GM21390 (cell line): ENCODE data around the gene TEDC2.

Source experiments
- ATAC-seq: cut with Tn5 transposase; IDR thresholded peaks from one replicate; pipeline ENCODE4 v1.9.1; 2021; ENCODE audit not compliant: unreplicated experiment

Gene TEDC2

DNA sequence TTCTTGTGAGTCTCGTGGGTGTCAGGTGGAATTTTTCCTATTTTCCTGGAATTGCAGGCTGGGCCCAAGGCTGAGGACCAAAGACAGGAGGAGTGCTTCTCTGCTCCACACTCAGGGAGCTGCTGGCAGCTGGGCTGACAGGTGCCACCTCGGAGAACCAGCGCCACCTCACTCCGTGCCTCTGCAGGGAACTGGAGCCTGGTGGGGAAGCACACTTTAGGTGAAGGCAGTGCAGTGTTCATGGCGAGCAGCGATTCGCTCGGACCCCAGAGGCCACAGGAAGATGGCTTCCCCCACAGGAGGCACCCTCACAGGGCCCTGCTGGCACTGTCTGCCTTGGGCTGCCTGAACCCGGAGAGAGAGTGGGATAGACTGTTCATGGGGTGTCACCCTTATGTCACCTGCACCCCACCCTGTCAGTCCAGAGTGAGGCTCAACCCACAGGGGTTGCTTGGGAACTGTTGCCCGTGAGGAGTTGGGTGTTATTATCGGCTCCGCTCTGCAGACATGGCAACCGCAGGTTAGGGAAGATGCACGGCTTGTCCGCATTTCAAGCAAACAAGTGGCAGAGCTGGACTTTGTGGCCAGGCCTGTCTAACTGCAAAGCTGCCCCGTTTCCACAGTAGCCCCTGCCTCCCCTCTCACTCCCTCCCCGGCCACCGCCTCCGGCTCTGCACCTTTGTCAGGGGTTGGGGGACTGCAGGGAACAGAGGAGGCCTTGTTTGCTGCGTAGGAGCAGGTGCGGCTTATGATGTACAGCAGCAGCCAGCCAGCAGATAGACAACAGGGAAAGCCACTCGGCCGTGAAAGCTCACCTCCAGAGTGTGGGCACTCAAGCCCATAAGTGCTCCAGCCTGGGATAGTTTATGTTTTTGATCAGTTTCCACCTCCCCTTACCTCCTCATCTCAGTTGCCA lies 30.5 kb downstream of the TEDC2 start:
- ATAC-seq, result no peak

DNA sequence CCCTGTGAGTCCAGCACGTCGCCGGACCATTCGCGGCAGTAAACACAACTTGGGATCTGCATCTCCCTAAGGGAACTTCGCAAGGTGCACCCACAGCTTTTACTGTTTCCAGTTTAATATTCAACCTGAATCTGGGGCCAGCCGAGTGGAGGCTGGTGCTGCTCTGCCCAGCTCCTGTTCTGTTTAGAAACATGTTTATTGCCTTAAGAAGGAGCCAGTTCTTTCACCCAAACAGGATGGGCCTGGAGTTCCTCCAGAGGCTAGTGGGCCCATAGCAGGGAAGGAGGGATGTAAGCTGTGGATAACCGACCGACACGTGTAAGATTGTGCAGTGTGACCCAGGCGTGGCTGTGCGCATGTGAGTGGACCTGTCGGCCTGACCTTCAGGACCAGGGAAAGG lies 32.4 kb downstream of the TEDC2 start:
- ATAC-seq, result no peak

DNA sequence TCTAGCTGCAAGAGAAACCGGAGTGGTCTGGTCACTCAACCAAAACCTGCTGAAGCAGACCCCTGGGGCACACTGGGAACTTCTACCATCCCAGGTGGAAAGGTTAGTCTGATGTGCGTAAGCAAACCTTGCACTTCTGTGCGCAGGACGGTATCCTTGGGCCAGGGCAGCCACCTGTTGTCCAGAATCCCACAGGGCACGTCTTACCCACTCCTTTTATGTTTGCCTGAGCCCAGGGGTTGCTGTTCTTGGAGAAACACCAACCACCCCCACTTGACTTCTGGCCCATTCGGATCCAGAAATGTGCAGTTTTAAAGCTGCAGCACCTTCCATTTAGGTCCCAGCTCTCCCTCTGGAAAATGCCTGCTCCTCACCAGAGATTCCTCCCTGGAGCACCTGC lies 33.7 kb downstream of the TEDC2 start:
- ATAC-seq, result no peak

DNA sequence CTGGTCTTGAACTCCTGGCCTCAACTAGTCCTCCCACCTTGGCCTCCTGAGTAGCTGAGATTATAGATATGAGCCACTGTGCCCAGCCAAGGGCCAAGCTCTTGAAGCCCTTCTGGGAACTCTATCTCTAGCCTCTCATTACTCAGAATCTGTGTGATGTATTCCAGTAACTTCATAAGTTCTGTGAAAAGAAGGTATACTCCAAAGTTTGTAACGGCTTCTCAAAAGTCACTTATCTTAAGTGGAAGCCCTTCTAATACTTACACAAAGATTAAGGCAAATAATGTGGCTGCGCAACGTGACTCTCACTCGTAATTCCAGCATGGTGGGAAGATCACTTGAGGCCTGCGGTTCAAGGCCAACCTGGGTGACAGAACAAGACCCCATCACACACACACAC lies 34.7 kb downstream of the TEDC2 start:
- ATAC-seq, result no peak

DNA sequence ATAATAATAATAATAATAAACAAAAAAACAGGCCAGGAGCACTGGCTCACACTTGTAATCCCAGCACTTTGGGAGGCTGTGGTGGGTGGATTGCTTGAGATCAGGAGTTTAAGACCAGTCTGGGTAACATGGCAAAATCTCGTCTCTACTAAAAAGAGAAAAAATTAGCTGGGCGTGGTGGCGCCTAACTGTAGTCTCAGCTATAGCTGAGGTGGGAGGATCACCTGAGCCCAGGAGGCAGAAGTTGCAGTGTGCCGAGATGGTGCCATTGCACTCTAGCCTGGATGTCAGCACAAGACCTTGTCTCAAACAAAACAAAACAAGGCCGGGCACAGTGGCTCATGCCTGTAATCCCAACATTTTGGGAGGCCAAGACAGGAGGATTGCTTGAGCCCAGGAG lies 35.1 kb downstream of the TEDC2 start:
- ATAC-seq, result no peak

DNA sequence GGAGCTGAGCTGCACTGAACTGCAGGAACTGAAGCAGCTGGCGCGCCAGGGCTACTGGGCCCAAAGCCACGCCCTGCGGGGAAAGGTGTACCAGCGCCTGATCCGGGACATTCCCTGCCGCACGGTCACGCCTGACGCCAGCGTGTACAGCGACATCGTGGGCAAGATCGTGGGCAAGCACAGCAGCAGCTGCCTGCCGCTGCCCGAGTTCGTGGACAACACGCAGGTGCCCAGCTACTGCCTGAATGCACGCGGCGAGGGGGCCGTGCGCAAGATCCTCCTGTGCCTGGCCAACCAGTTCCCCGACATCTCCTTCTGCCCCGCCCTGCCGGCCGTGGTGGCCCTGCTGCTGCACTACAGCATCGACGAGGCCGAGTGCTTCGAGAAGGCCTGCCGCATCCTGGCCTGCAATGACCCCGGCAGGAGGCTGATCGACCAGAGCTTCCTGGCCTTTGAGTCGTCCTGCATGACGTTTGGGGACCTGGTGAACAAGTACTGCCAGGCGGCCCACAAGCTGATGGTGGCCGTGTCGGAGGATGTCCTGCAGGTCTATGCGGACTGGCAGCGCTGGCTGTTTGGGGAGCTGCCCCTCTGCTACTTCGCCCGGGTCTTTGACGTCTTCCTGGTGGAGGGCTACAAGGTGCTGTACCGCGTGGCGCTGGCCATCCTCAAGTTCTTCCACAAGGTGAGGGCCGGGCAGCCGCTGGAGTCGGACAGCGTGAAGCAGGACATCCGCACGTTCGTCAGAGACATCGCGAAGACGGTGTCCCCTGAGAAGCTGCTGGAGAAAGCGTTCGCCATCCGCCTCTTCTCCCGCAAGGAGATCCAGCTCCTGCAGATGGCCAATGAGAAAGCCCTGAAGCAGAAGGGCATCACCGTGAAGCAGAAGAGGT lies 36.6 kb downstream of the TEDC2 start:
- no peak for ATAC-seq

DNA sequence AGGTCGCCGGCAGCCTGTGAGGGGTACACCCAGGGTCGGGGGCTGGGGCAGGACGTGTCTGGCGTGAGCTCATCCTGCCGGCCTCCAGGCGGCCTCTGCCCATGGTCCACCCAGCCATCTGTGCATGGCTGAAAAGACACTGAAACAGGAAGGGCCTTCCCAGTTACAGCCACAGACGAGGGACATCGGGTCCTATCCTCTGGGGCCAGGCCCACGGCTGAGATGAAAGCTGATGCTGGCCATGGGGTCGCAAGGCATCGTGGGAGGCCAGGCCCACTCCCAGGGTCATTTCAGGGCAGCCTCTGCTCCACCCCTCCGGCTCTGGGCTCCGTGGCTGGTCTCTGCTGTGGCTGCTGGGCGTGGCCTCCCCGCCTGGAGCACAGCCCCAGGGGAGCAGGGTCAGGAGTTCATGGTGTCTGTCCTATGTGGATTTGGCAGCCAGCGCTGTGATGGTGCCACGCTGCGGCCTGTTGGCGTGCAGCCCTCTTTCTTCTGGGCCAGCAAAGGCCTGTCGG lies 37.3 kb downstream of the TEDC2 start:
- no peak for ATAC-seq

DNA sequence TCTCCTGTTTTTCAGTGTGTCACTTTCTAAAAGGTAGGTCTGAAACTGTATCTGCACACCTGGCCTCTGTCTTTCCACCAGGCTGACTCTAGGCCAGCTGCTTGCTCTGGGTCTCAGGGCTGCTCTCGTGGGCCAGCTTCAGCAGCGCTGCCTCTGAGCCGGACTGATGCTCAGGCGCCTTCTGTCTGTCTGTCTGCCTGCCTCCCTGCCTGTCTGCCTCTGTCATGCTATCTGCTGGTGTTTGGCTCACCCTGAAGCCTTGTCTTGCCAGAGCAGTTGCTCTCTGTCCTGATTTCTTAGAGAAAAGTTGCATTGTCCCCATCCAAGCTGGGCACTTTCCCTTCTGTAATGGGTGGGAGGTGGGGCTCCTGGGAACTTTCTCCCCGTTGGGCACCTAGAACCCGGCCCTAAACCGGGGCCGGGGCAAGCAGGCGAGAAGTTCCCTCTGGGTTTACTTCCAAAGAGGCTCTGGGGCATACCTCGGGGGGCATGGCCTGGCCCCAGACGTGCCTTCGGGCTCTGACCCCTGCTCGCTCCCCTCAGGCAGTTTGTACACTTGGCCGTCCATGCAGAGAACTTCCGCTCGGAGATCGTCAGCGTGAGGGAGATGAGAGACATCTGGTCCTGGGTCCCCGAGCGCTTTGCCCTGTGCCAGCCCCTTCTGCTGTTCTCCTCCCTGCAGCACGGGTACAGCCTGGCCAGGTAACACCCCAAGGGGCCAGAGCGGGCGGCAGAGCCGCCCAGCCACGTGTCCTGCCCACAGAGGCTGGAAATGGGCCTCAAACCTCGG lies 38.0 kb downstream of the TEDC2 start:
- ATAC-seq, result no peak

DNA sequence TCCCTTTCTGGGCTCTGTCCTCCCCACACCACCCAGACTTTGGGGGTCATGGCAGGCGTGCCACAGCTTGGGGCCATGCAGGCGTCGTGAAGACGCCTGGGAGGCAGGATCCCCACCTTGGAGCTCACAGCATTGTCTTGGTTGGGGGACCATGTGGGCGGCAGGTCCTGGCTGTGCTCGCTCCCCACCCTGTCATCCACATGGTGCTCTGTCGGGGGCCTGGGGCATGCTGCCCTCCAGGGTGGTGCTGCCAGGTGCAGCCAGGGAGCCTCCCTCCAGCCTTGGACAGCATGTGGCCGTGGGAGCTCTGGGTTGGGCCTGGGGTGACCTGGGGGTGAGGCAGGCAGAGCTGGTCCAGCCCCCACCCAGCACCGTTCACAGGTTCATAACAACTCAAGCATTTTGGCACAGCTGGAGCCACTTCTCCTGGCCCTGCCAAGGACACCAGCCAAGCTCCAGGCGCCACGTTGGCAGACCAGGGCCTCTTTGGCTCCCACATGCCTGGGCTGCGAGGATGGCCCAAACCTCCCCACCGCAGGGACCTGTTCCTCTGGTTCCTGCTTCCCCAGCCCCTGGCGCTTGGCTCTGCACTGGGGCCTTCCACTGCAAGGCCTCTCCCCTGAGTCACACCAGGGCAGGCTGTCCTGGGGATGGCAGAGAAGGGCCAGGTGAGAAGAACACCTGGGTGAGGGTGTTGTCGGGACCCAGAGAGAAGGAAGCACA lies 38.8 kb downstream of the TEDC2 start:
- ATAC-seq, result no peak

DNA sequence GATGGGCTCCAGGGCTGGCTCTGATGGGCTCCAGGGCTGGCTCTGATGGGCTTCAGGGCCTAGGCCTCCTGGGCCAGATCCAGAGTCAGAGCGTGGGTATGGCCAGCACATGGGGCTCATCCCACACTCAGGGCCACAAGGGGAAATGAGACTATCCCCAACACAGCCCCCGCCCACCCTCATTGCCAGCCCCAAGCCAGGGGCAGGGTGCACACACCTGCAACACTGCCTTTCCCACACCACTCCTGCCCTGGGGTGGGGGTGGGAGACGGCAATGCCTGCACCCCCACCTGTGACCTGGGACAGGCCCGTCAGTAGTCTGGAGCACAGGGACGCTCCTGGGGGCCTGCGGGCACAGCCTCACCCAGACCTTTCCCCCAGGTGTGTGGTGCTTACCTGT lies 39.5 kb downstream of the TEDC2 start:
- no peak for ATAC-seq

DNA sequence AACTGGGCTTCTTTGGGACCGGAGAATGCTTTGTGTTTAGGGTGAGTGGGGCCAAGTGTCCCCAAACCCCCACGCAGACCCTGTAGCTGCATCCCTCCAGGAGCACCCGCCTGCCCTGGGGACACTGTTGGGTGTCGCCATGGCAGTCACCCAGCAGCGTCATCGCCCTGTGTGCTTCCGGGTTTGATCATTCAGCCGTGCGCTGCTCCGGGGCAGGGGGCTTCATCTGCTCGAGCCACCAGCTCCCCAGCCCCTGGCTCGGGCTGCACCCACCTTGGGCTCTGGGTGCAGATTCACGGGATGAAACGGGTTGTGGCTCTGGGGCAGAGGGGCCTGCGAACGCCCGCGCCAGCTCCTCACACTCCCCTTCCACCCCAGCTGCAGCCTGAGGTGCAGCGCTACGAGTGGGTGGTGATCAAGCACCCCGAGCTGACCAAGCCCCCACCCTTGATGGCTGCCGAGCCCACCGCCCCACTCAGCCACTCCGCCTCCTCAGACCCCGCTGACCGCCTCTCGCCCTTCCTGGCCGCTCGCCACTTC lies 40.1 kb downstream of the TEDC2 start:
- ATAC-seq, result no peak

DNA sequence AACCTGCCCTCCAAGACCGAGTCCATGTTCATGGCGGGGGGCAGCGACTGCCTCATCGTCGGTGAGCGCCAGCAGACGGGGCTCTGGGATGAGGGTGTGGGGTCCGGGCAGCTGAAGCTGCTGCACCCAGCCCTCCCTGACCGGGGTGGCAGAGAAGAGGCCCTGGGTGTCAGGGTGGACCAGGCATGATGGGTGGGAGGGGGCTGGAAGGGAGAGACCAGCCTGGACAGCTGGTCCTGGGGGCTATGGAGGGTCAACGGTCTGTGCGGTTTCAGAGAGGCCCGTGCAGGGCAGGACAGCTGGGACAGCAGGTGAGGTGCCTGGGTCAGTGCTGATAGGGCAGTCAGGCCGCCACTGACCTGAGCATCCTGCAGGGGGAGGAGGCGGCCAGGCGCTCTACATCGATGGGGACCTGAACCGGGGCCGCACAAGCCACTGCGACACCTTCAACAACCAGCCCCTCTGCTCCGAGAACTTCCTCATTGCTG lies 40.6 kb downstream of the TEDC2 start:
- ATAC-seq, result no peak

DNA sequence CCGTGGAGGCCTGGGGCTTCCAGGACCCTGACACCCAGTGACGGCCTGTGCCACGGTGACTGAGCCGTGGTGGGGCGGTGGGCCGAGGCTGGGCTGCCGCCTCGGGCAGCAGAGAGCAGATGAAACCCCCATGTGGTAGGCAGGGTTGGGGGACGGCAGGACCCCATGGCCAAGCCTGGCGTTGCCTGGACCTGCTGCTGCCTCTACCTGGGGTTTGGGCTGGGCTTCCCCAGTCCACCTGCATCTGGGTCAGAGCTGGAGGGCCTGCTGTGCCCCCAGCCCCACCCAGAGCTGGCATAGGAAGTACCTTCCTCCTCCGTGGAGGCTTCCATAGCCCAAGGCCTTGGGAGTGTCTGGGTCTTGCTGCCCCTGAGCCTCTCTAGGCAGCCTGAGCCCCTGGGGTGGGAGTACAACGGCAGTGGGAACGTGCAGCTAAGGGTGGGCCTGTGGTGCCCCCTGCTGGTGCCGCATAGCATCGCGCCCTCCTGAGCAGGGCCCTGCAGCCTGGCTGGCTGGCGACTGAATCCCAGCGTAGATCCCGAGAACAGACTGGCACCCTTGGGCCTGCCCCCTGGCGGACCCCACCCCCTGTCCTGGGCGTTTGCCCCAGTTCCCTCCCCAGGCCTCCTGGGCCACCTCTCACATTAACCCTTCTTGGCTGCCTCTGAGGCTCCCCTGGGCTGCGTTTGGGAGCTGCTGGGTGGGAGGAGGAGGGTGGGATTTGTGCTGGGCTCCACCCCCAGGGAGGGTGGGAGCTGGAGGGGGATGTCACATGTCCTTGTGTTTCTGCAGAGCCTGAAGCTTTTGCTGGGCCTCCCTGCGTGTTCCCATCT lies 41.2 kb downstream of the TEDC2 start:
- ATAC-seq, result no peak

DNA sequence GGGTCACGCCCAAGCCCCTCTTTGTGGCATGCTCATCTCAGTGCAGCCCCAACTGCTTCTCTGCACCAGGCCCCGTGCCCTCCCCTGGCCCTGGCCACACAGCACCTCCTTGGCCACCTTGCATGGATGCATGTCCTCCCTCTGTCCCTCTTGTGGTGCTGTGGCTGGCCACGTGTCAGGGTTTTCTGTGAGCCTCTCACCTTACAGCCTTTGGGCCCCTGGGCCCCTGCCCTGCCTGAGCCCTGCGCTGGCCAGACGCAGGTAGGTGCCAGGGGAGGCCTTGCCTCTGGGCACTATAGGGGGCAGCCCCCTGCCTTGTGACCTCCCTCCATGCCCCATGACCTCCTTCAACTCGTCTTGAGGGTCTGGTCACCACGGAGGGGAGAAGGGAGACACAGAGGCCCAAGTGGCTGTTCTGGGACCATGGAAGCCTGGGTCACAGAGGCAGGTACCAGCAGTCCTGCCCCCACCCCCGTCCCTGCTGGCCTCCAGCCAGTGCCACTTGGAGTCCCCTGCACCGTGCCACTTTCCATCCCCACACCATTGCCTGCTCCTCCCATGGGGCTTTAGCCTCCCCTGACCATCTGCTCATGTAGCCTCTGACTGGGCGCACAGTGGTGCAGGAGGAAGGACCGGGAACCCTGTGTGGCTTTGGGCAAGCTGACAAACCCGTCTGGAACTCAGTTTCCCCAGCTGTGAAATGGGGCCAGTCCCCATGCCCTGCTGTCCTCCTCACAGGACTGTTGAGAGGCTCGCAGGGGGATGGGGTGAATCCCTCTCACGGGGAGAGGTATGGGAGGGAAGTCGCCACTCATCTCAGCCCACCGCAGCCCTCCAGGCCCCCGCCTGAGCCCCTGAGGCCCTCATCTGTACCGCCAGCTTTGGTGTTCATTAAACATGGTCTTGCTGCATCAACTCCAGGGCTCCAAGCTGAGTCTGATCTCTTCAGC lies 42.3 kb downstream of the TEDC2 start:
- ATAC-seq, result no peak

DNA sequence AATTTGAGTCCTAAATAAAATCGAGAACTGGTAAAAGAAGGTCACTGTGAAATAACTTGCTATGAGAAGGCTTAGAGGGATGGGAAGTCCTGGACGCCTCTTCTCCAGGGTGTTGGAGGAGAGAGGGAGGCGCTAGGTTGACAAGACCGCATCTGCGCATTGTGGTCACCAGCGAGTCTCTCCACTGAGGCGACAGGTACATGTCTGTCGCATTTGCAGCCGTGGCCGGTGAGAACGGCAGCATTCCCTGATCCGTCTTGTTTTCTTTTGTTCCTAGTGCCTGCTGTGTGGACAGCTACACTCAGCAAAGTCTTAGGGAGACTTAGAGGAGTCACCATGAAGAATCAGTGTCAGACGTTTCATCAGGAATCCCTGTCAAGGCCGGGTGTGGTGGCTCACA lies 45.8 kb downstream of the TEDC2 start:
- ATAC-seq, result no peak

DNA sequence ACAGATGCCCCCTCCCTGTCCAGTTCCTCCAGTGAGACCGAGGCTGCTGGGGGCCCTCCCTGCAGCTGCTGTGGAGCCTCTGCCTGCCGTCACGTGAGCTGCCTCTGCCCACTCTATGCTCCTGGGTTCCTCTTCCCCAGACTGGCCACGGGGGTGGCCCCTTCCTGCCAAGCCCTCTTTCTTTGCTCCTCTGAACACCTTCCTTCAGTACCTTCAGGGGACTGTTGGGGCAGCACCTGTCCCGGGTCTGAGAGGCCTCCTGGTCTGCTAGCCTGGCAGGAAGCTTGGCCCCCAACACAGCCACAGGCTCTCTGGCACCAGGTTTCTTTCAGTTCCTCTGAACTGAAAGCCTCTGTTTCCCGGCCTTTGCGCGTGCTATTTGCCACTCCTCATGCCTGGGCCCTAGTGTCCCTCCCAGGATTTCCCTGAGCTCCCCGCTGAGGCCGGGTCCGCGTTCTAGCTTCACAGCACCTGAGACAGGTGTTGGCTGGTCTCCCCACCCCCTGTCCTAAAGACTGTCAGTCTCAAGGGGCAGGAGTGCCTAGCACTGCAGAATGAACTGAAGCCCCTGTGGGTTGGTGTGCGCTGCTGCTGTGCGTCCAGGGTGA lies 47.2 kb downstream of the TEDC2 start:
- ATAC-seq, result no peak

DNA sequence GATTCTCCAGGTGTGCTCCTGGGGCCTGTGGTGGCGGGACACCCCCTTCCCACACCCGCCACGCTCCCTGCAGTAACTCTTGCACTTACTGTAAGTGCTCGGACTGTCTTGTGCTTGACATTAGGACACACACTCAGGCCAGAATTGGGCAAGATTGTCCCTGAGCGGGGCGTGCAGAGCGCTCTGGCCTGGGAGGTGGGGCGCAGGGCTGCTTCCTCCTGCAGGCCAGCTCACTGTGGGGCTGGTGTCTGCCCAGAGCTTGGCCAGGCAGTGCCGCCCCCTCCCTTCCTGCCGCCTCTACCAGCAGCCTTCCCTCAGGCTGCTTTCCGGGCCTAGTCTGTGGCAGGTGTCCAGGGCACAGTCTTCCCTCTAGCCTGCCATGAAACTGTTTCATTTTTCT lies 47.8 kb downstream of the TEDC2 start:
- no peak for ATAC-seq
